Caco-2 (cell line): ENCODE measurements around the gene CSMD2. TPM values are rescaled to one million over a fixed set of nuclear protein-coding genes. Genes with fewer than 3 reads are reported as not detected.

ENCODE experiments used
- BruUV-seq: library from RNA; stranded (reverse); fragments of 400-500 nt; replicated peaks from 2 replicates; lab custom pipeline; 2021; lab: Mats Ljungman, UMichigan
- CTCF ChIA-PET: fragments of 300-600 bp; sonication (Branson Sonifier 250); formaldehyde crosslinking; loops from one replicate; lab custom pipeline; 2022; ENCODE audit warnings: antibody characterized with exemption; lab: Charles Lee
- POLR2A ChIA-PET: fragments of 300-600 bp; sonication (Branson Sonifier 250); formaldehyde crosslinking; loops from one replicate; lab custom pipeline; 2022; ENCODE audit warnings: antibody characterized with exemption; lab: Charles Lee
- DNase-seq, 2 experiments: peaks; one replicate each; pipeline versions ENCODE4 v3.0.0 to v3.0.0-alpha.2; 2020 to 2022
- H3K27me3 ChIP-seq: replicated peaks from 2 replicates; pipeline ENCODE4 v1.6.0; 2011; ENCODE audit warnings: low read length; ENCODE audit not compliant: control insufficient read depth, insufficient read depth
- H3K36me3 ChIP-seq: 2 replicates; pipeline ENCODE4 v1.5.1; 2011; ENCODE audit warnings: low read length; ENCODE audit not compliant: control insufficient read depth, insufficient read depth
- H3K4me1 ChIP-seq: fragments of 250-450 bp; sonication (Bioruptor Pico); 2 replicates; pipeline ENCODE4 v1.5.1; 2020; ENCODE audit warnings: mild to moderate bottlenecking
- H3K4me3 ChIP-seq: 2 replicates; pipeline ENCODE4 v1.5.1; 2011; ENCODE audit warnings: low read depth, mild to moderate bottlenecking, control low read depth, low read length
- H3K9me3 ChIP-seq: fragments of 250-450 bp; sonication (Bioruptor Pico); 2 replicates; pipeline ENCODE4 v1.5.1; 2020; ENCODE audit warnings: mild to moderate bottlenecking, moderate library complexity
- H3K27ac Mint-ChIP-seq: one replicate; pipeline ENCODE4 v1.8.0; 2022; ENCODE audit warnings: mixed read lengths; ENCODE audit not compliant: unreplicated experiment
- H3K27me3 Mint-ChIP-seq: one replicate; pipeline ENCODE4 v1.8.0; 2022; ENCODE audit warnings: mixed read lengths; ENCODE audit not compliant: insufficient read depth, unreplicated experiment
- H3K36me3 Mint-ChIP-seq: one replicate; pipeline ENCODE4 v1.8.0; 2022; ENCODE audit warnings: mild to moderate bottlenecking, mixed read lengths; ENCODE audit not compliant: insufficient read depth, unreplicated experiment
- H3K4me1 Mint-ChIP-seq: one replicate; pipeline ENCODE4 v1.8.0; 2022; ENCODE audit warnings: low read depth, mixed read lengths; ENCODE audit not compliant: unreplicated experiment
- H3K4me3 Mint-ChIP-seq: one replicate; pipeline ENCODE4 v1.8.0; 2022; ENCODE audit warnings: mild to moderate bottlenecking, moderate library complexity, mixed read lengths; ENCODE audit not compliant: unreplicated experiment
- H3K9me3 Mint-ChIP-seq: one replicate; pipeline ENCODE4 v1.8.0; 2022; ENCODE audit warnings: mixed read lengths; ENCODE audit not compliant: unreplicated experiment
- intact Hi-C: fragments of 100-400 bp; cut with micrococcal nuclease; formaldehyde crosslinking; loops from one replicate; pipeline ENCODE4 v1.10.0; 2022; ENCODE audit not compliant: unreplicated experiment
- total RNA-seq: library from RNA; stranded (reverse); gene quantifications from 2 replicates; pipeline ENCODE4 v1.2.3, GENCODE V29; 2022
- TF ChIP-seq, protein P1 (sequence below), 2 experiments: fragments of 200-600 bp in 1 of 2; IDR thresholded peaks; 1 replicate in 1 of 2; 2 replicates in 1 of 2; pipeline versions ENCODE4 v1.5.1 to v1.8.0; 2011 to 2022; ENCODE audit warnings: antibody characterized with exemption in 1 of 2, control low read depth in 1 of 2, inconsistent platforms in 1 of 2, low read depth in 1 of 2, low read length in 1 of 2, mild to moderate bottlenecking in 1 of 2, moderate library complexity in 1 of 2; ENCODE audit not compliant: insufficient read depth in 1 of 2, severe bottlenecking in 1 of 2, unreplicated experiment in 1 of 2

CSMD2 gene
- total RNA-seq, 1 experiment from 2014 or later = not detected

GRCh38 chr1:33863779-33864178, 301.3 kb downstream of the CSMD2 start, which contains the start of gene HMGB4:
Gene HMGB4 (plus strand): TSS chr1:33864079. CDS start chr1:33864192, 113 bp downstream.
- intact Hi-C loops = no loop called here
- no peaks in the 10 kb centered on the region for H3K36me3 ChIP-seq
- H3K27me3 ChIP-seq = no peaks in the 10 kb centered on the region; the same call in 1 of the 2 replicates
- no peaks in the 10 kb centered on the region for H3K9me3 ChIP-seq
- no TSS peak for BruUV-seq
- ChIA-PET POLR2A (no interaction called here), CTCF (no interaction called here)
- TF ChIP-seq, protein P1, sequence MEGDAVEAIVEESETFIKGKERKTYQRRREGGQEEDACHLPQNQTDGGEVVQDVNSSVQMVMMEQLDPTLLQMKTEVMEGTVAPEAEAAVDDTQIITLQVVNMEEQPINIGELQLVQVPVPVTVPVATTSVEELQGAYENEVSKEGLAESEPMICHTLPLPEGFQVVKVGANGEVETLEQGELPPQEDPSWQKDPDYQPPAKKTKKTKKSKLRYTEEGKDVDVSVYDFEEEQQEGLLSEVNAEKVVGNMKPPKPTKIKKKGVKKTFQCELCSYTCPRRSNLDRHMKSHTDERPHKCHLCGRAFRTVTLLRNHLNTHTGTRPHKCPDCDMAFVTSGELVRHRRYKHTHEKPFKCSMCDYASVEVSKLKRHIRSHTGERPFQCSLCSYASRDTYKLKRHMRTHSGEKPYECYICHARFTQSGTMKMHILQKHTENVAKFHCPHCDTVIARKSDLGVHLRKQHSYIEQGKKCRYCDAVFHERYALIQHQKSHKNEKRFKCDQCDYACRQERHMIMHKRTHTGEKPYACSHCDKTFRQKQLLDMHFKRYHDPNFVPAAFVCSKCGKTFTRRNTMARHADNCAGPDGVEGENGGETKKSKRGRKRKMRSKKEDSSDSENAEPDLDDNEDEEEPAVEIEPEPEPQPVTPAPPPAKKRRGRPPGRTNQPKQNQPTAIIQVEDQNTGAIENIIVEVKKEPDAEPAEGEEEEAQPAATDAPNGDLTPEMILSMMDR (IDR thresholded peaks at IDR 0.05; ENCODE audit: insufficient read depth in 1 of 2, low read depth in 1 of 2, low read length in 1 of 2, severe bottlenecking in 1 of 2, unreplicated experiment in 1 of 2) = no peak
- no peak within 1 kb of the TSS for H3K4me3 ChIP-seq
- no peak within 1 kb of the TSS for H3K27ac Mint-ChIP-seq
- DNase-seq = no peak
- H3K4me1 ChIP-seq = no peaks in the 10 kb centered on the region
- H3K36me3 Mint-ChIP-seq = no peaks in the 10 kb centered on the region
- H3K4me3 Mint-ChIP-seq = no peak within 1 kb of the TSS
- no peaks in the 10 kb centered on the region for H3K9me3 Mint-ChIP-seq
- H3K4me1 Mint-ChIP-seq = no peaks in the 10 kb centered on the region
- peaks cover 15% of the 10 kb centered on the region for H3K27me3 Mint-ChIP-seq

GRCh38 chr1:33860671-33861070, 304.4 kb downstream of the CSMD2 start:
- ChIA-PET POLR2A (no interaction called here), CTCF (no interaction called here)
- Histone ChIP-seq H3K9me3 (no peaks in the 10 kb centered on the region), H3K4me1 (no peaks in the 10 kb centered on the region), H3K4me3 (no peak overlapping the region), H3K36me3 (no peaks in the 10 kb centered on the region), H3K27me3 (no peaks in the 10 kb centered on the region; the same call in 1 of the 2 replicates)
- H3K9me3 Mint-ChIP-seq = no peaks in the 10 kb centered on the region
- intact Hi-C loops = no loop called here
- no peaks in the 10 kb centered on the region for H3K36me3 Mint-ChIP-seq
- no peaks in the 10 kb centered on the region for H3K4me1 Mint-ChIP-seq
- H3K27ac Mint-ChIP-seq = no peak overlapping the region
- TF ChIP-seq, protein P1 (IDR thresholded peaks at IDR 0.05; ENCODE audit: insufficient read depth in 1 of 2, low read depth in 1 of 2, low read length in 1 of 2, severe bottlenecking in 1 of 2, unreplicated experiment in 1 of 2) = no peak
- H3K27me3 Mint-ChIP-seq = peaks cover 6% of the 10 kb centered on the region
- no peak for DNase-seq
- BruUV-seq = no TSS peak
- H3K4me3 Mint-ChIP-seq = no peak overlapping the region

GRCh38 chr1:33854091-33854490, 310.9 kb downstream of the CSMD2 start:
- DNase-seq = no peak
- ChIA-PET POLR2A (no interaction called here), CTCF (interaction anchor here (0.5 kb wide), 1 partner anchor 927 kb away, joined by 8 read pairs; no protein-coding TSS in a partner anchor)
- BruUV-seq = no TSS peak
- intact Hi-C loops = no loop called here
- no peak overlapping the region for H3K27ac Mint-ChIP-seq
- peaks cover 18% of the 10 kb centered on the region for H3K27me3 Mint-ChIP-seq
- no peaks in the 10 kb centered on the region for H3K9me3 ChIP-seq
- H3K36me3 Mint-ChIP-seq = no peaks in the 10 kb centered on the region
- H3K4me1 ChIP-seq = no peaks in the 10 kb centered on the region
- TF ChIP-seq, protein P1 (IDR thresholded peaks at IDR 0.05; ENCODE audit: insufficient read depth in 1 of 2, low read depth in 1 of 2, low read length in 1 of 2, severe bottlenecking in 1 of 2, unreplicated experiment in 1 of 2) = no peak
- H3K9me3 Mint-ChIP-seq = no peaks in the 10 kb centered on the region
- H3K27me3 ChIP-seq = no peaks in the 10 kb centered on the region
- H3K36me3 ChIP-seq = no peaks in the 10 kb centered on the region
- no peak overlapping the region for H3K4me3 Mint-ChIP-seq
- no peaks in the 10 kb centered on the region for H3K4me1 Mint-ChIP-seq
- H3K4me3 ChIP-seq = no peak overlapping the region
